Activated B cell treated with CpG ODN at 0.5 μM for 24 hours (primary cell): ENCODE measurements around the gene FARS2. TPM values are rescaled to one million over a fixed set of nuclear protein-coding genes. Genes with fewer than 3 reads are reported as not detected.
"Not testable (repeated sequence)": the region's sequence is repeated elsewhere in the genome, so short reads cannot be mapped to it uniquely, and the experiment has no call there.

ENCODE experiments used
- ATAC-seq: fragments of 200-7000 bp; cut with Tn5 transposase; one replicate; pipeline ENCODE4 v1.10.0; 2021; ENCODE audit warnings: low read depth, mild to moderate bottlenecking, moderate library complexity
- CTCF ChIA-PET: fragments of 350-600 bp; sonication (Branson Sonifier 250); formaldehyde crosslinking; loops from one replicate; lab custom pipeline; 2021; ENCODE audit warnings: antibody characterized with exemption; lab: Charles Lee
- POLR2A ChIA-PET: fragments of 350-600 bp; sonication (Branson Sonifier 250); formaldehyde crosslinking; loops from one replicate; lab custom pipeline; 2021; ENCODE audit warnings: antibody characterized with exemption; lab: Charles Lee
- DNase-seq: peaks from one replicate; pipeline ENCODE4 v3.0.0; 2022
- H3K27ac Mint-ChIP-seq: one replicate; pipeline ENCODE4 v1.8.0; 2020; ENCODE audit warnings: mixed read lengths
- H3K27me3 Mint-ChIP-seq: one replicate; pipeline ENCODE4 v1.8.0; 2021; ENCODE audit warnings: mixed read lengths
- H3K36me3 Mint-ChIP-seq: one replicate; pipeline ENCODE4 v1.8.0; 2021; ENCODE audit warnings: low read depth, mixed read lengths
- H3K4me1 Mint-ChIP-seq: one replicate; pipeline ENCODE4 v1.8.0; 2021; ENCODE audit warnings: mixed read lengths
- H3K4me3 Mint-ChIP-seq: one replicate; pipeline ENCODE4 v1.8.0; 2020; ENCODE audit warnings: mild to moderate bottlenecking, mixed read lengths
- H3K9me3 Mint-ChIP-seq: one replicate; pipeline ENCODE4 v1.8.0; 2020; ENCODE audit warnings: mixed read lengths
- CTCF ChIP-seq: fragments of 200-600 bp; IDR thresholded peaks from one replicate; pipeline ENCODE4 v1.8.0; 2022; ENCODE audit warnings: antibody characterized with exemption, mild to moderate bottlenecking
- intact Hi-C: fragments of 100-400 bp; cut with micrococcal nuclease; formaldehyde crosslinking; loops from one replicate; pipeline ENCODE4 v1.15.1; 2024
- total RNA-seq: library from RNA; stranded (reverse); gene quantifications from 2 replicates; pipeline ENCODE4 v1.2.3, GENCODE V29; 2022

Gene FARS2
- total RNA-seq, 1 donor from 2014 or later, result 32.7 TPM

GRCh38 chr6:5680095-5680494, 418.8 kb downstream of the FARS2 start:
- ATAC-seq (peak; percentile 37), DNase-seq (no peak)
- Mint-ChIP-seq H3K36me3 (no peaks in the 10 kb centered on the region), H3K4me1 (peaks cover 39% of the 10 kb centered on the region), H3K9me3 (no peaks in the 10 kb centered on the region), H3K4me3 (peak overlapping the region; percentile 68), H3K27ac (peak overlapping the region; percentile 80), H3K27me3 (no peaks in the 10 kb centered on the region)
- POLR2A ChIA-PET, result interaction anchor here (0.6 to 1.2 kb wide), 4 partner anchors 9 to 258 kb away, joined by 4 to 6 read pairs (median 5); no protein-coding TSS in a partner anchor
- CTCF ChIA-PET, result no interaction called here
- intact Hi-C loops, result loop anchor here (2.0 kb wide), 1 partner anchor 15 kb away; no protein-coding TSS in a partner anchor
- no peak for TF ChIP-seq CTCF

- POLR2A ChIA-PET, result no interaction called here
- Mint-ChIP-seq H3K9me3 (no peaks in the 10 kb centered on the region), H3K27me3 (no peaks in the 10 kb centered on the region), H3K4me3 (peak overlapping the region; percentile 5), H3K4me1 (peaks cover 39% of the 10 kb centered on the region), H3K36me3 (peaks cover 2% of the 10 kb centered on the region), H3K27ac (peak overlapping the region; percentile 42)
- TF ChIP-seq CTCF, result no peak
- CTCF ChIA-PET, result no interaction called here
- ATAC-seq (peak; percentile 88), DNase-seq (no peak)
- intact Hi-C loops, result loop anchor here (1.0 to 2.0 kb wide), 2 partner anchors 17 to 43 kb away; no protein-coding TSS in a partner anchor
These were observed 420.2 kb downstream of the FARS2 start for GRCh38 chr6:5681480-5681879.

- no peak for TF ChIP-seq CTCF
- no peaks in the 10 kb centered on the region for H3K9me3 Mint-ChIP-seq
- ChIA-PET CTCF (no interaction called here), POLR2A (no interaction called here)
- intact Hi-C loops, result no loop called here
- H3K27ac Mint-ChIP-seq, result no peak overlapping the region
- peaks cover 39% of the 10 kb centered on the region for H3K4me1 Mint-ChIP-seq
- ATAC-seq (no peak), DNase-seq (no peak)
- H3K4me3 Mint-ChIP-seq, result no peak overlapping the region
- no peaks in the 10 kb centered on the region for H3K27me3 Mint-ChIP-seq
- peaks cover 2% of the 10 kb centered on the region for H3K36me3 Mint-ChIP-seq
These were observed 421.2 kb downstream of the FARS2 start for GRCh38 chr6:5682530-5682929.

GRCh38 chr6:5683747-5684146, 422.4 kb downstream of the FARS2 start:
- POLR2A ChIA-PET, result interaction anchor here (0.8 kb wide), 1 partner anchor 122 kb away, joined by 3 read pairs; no protein-coding TSS in a partner anchor
- H3K4me3 Mint-ChIP-seq, H3K36me3 Mint-ChIP-seq, ATAC-seq, H3K27me3 Mint-ChIP-seq, H3K9me3 Mint-ChIP-seq, intact Hi-C loops, H3K27ac Mint-ChIP-seq, DNase-seq, CTCF ChIA-PET: not testable (repeated sequence)
- H3K4me1 Mint-ChIP-seq, result peaks cover 36% of the 10 kb centered on the region

GRCh38 chr6:5684320-5685053, 423.2 kb downstream of the FARS2 start:
- peaks cover 2% of the 10 kb centered on the region for H3K36me3 Mint-ChIP-seq
- H3K27ac Mint-ChIP-seq, result no peak overlapping the region
- DNase-seq (no peak), ATAC-seq (no peak)
- intact Hi-C loops, result no loop called here
- CTCF ChIA-PET, result no interaction called here
- H3K4me3 Mint-ChIP-seq, result no peak overlapping the region
- H3K27me3 Mint-ChIP-seq, result no peaks in the 10 kb centered on the region
- peaks cover 29% of the 10 kb centered on the region for H3K4me1 Mint-ChIP-seq
- H3K9me3 Mint-ChIP-seq, result no peaks in the 10 kb centered on the region
- POLR2A ChIA-PET, result interaction anchor here (0.8 kb wide), 1 partner anchor 121 kb away, joined by 3 read pairs; no protein-coding TSS in a partner anchor
- TF ChIP-seq CTCF, result no peak
